Esophagus muscularis mucosa (tissue), 4 donors: ENCODE results near the gene ERBB2.

Experiments
- CTCF ChIP-seq, 3 experiments: fragments of 200-600 bp in 2 of 3; fragments of 450-650 bp in 1 of 3; sonication (generic) in 2 of 3; IDR thresholded peaks; one replicate each; pipeline ENCODE4 v1.5.1; 2017 to 2019; ENCODE audit warnings: antibody characterized with exemption in 3 of 3, mild to moderate bottlenecking in 2 of 3, moderate library complexity in 1 of 3
- EP300 ChIP-seq: sonication (generic); formaldehyde crosslinking; IDR thresholded peaks from one replicate; pipeline ENCODE4 v1.6.1; 2017; ENCODE audit warnings: antibody characterized with exemption
- POLR2AphosphoS5 ChIP-seq, 2 donors: sonication (generic); formaldehyde crosslinking; IDR thresholded peaks; one replicate each; pipeline ENCODE4 v1.6.1; 2017; ENCODE audit warnings: antibody characterized with exemption in 2 of 2

- no peak for TF ChIP-seq POLR2AphosphoS5 (IDR thresholded peaks at IDR 0.05)
- TF ChIP-seq CTCF (IDR thresholded peaks at IDR 0.05) = no peak
- TF ChIP-seq EP300 = no peak
Measured at GRCh38 chr17:39676198-39676819, 23.6 kb upstream of the ERBB2 start.
